GM23338 (cell line): ENCODE results near the gene BEND6. TPM values are rescaled to one million over a fixed set of nuclear protein-coding genes. Genes with fewer than 3 reads are reported as not detected.
A peak's percentile ranks its signal among the peaks of the same experiment; 100 is the strongest.

Experiments used
- ATAC-seq: fragments of 200-7000 bp; cut with Tn5 transposase; 3 replicates; pipeline ENCODE4 v1.9.1; 2020
- DNase-seq: peaks from one replicate; pipeline ENCODE4 v3.0.0-alpha.2; 2015; ENCODE audit warnings: low spot score
- H2AFZ ChIP-seq: fragments of 200-600 bp; sonication (generic); 2 replicates; pipeline ENCODE4 v1.8.0; 2016; ENCODE audit warnings: antibody characterized with exemption, mild to moderate bottlenecking, moderate library complexity
- H3F3A ChIP-seq: fragments of 200-600 bp; sonication (generic); replicated peaks from 2 replicates; pipeline ENCODE4 v1.8.0; 2017; ENCODE audit warnings: antibody characterized with exemption, mixed run types, low read depth
- H3K27ac ChIP-seq: fragments of 200-600 bp; sonication (generic); 2 replicates; pipeline ENCODE4 v1.6.1; 2016; ENCODE audit warnings: low read depth
- H3K27me3 ChIP-seq: fragments of 200-600 bp; sonication (generic); 2 replicates; pipeline ENCODE4 v1.8.0; 2016; ENCODE audit warnings: mild to moderate bottlenecking, mixed run types, moderate library complexity; ENCODE audit not compliant: insufficient read depth
- H3K36me3 ChIP-seq: fragments of 200-600 bp; sonication (generic); 2 replicates; pipeline ENCODE4 v1.8.0; 2016; ENCODE audit warnings: mild to moderate bottlenecking; ENCODE audit not compliant: insufficient read depth
- H3K4me1 ChIP-seq: fragments of 200-600 bp; sonication (generic); 2 replicates; pipeline ENCODE4 v1.8.0; 2016; ENCODE audit warnings: mild to moderate bottlenecking, moderate library complexity; ENCODE audit not compliant: insufficient read depth
- H3K4me2 ChIP-seq: fragments of 200-600 bp; sonication (generic); 2 replicates; pipeline ENCODE4 v1.7.1; 2017; ENCODE audit warnings: mixed run types
- H3K4me3 ChIP-seq: fragments of 200-600 bp; sonication (generic); 2 replicates; pipeline ENCODE4 v1.6.1; 2016; ENCODE audit warnings: mixed run types
- H3K79me2 ChIP-seq: fragments of 200-600 bp; sonication (generic); replicated peaks from 2 replicates; pipeline ENCODE4 v1.8.0; 2017; ENCODE audit warnings: mild to moderate bottlenecking; ENCODE audit not compliant: insufficient read depth
- H3K9me2 ChIP-seq: fragments of 200-600 bp; sonication (generic); 2 replicates; pipeline ENCODE4 v1.8.0; 2017; ENCODE audit not compliant: insufficient read depth
- H4K20me1 ChIP-seq: fragments of 200-600 bp; sonication (generic); replicated peaks from 2 replicates; pipeline ENCODE4 v1.8.0; 2017; ENCODE audit warnings: mild to moderate bottlenecking; ENCODE audit not compliant: insufficient read depth
- H3K27ac Mint-ChIP-seq: 2 replicates; pipeline ENCODE4 v1.8.0; 2020; ENCODE audit warnings: inconsistent platforms, mild to moderate bottlenecking, moderate library complexity, mixed read lengths
- H3K27me3 Mint-ChIP-seq: 3 replicates; pipeline ENCODE4 v1.8.0; 2022; ENCODE audit warnings: low read depth, mild to moderate bottlenecking, moderate library complexity, mixed read lengths, inconsistent platforms; ENCODE audit not compliant: insufficient read depth, poor library complexity
- H3K36me3 Mint-ChIP-seq: 3 replicates; pipeline ENCODE4 v1.8.0; 2021; ENCODE audit warnings: low read depth, mild to moderate bottlenecking, inconsistent platforms, moderate library complexity, mixed read lengths
- H3K4me1 Mint-ChIP-seq: 3 replicates; pipeline ENCODE4 v1.8.0; 2020; ENCODE audit warnings: mild to moderate bottlenecking, inconsistent platforms, mixed read lengths
- H3K4me3 Mint-ChIP-seq: 3 replicates; pipeline ENCODE4 v1.8.0; 2021; ENCODE audit warnings: moderate library complexity, mild to moderate bottlenecking, inconsistent platforms, mixed read lengths
- H3K9me3 Mint-ChIP-seq: 3 replicates; pipeline ENCODE4 v1.8.0; 2020; ENCODE audit warnings: moderate library complexity, mild to moderate bottlenecking, inconsistent platforms, mixed read lengths
- CREB1 ChIP-seq: fragments of 250-450 bp; sonication (Bioruptor Pico); IDR thresholded peaks from 2 replicates; pipeline ENCODE4 v1.5.0; 2020; ENCODE audit warnings: low read depth, mild to moderate bottlenecking, moderate library complexity
- NANOG ChIP-seq: IDR thresholded peaks from 2 replicates; pipeline ENCODE4 v1.6.1; 2016; ENCODE audit warnings: antibody characterized with exemption, borderline replicate concordance
- STAT1 ChIP-seq: IDR thresholded peaks from one replicate; pipeline ENCODE4 v1.6.1; 2016; ENCODE audit warnings: antibody characterized with exemption; ENCODE audit not compliant: unreplicated experiment
- ZNF331 ChIP-seq: fragments of 250-450 bp; sonication (Bioruptor Pico); IDR thresholded peaks from 2 replicates; pipeline ENCODE4 v1.5.0; 2020; ENCODE audit warnings: low read depth, mild to moderate bottlenecking, moderate library complexity
- polyA plus RNA-seq: library from polyadenylated mRNA; unstranded; fragments of >200 nt; fragmentation: Nextera tagmentation; extraction: Ambion mirVana; gene quantifications from 2 replicates; pipeline ENCODE4 v1.2.1, GENCODE V29; 2016
- total RNA-seq: library from RNA; depleted of rRNA; stranded (reverse); fragments of >200 nt; shearing (Covaris generic); gene quantifications from 2 replicates; pipeline ENCODE4 v1.2.3, GENCODE V29; 2014
- TF ChIP-seq, protein P1 (sequence below): IDR thresholded peaks from one replicate; pipeline ENCODE4 v1.6.1; 2018; ENCODE audit warnings: antibody characterized with exemption; ENCODE audit not compliant: unreplicated experiment
- TF ChIP-seq, protein P2 (sequence below): fragments of 250-450 bp; sonication (Bioruptor Pico); IDR thresholded peaks from 2 replicates; pipeline ENCODE4 v1.5.0; 2020; ENCODE audit warnings: mild to moderate bottlenecking, moderate library complexity

The BEND6 gene
- total and polyA plus RNA-seq, 2 experiments from 2014 or later = 6.0 to 6.7 TPM

DNA sequence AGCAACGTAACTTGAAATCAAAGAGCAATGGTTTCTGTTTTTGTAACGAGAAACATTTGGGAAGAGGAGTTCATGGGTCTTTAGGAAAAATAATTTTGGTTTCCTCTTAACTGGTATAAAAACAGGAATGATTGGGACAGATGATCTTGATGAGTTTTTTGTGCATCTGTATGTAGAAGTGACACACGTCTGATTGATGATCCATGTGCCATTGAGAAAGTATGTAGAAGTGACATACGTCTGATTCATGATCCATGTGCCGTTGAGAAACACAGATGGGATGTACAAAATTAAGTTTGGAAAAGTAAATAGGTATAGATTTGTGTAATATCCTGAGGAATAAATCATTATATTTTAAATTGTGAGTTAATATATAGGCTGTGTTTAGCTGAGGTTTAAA lies 93.7 kb downstream of the BEND6 start (continued):
- TF ChIP-seq, protein P1, sequence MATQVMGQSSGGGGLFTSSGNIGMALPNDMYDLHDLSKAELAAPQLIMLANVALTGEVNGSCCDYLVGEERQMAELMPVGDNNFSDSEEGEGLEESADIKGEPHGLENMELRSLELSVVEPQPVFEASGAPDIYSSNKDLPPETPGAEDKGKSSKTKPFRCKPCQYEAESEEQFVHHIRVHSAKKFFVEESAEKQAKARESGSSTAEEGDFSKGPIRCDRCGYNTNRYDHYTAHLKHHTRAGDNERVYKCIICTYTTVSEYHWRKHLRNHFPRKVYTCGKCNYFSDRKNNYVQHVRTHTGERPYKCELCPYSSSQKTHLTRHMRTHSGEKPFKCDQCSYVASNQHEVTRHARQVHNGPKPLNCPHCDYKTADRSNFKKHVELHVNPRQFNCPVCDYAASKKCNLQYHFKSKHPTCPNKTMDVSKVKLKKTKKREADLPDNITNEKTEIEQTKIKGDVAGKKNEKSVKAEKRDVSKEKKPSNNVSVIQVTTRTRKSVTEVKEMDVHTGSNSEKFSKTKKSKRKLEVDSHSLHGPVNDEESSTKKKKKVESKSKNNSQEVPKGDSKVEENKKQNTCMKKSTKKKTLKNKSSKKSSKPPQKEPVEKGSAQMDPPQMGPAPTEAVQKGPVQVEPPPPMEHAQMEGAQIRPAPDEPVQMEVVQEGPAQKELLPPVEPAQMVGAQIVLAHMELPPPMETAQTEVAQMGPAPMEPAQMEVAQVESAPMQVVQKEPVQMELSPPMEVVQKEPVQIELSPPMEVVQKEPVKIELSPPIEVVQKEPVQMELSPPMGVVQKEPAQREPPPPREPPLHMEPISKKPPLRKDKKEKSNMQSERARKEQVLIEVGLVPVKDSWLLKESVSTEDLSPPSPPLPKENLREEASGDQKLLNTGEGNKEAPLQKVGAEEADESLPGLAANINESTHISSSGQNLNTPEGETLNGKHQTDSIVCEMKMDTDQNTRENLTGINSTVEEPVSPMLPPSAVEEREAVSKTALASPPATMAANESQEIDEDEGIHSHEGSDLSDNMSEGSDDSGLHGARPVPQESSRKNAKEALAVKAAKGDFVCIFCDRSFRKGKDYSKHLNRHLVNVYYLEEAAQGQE = no peak
- TF ChIP-seq, protein P2, sequence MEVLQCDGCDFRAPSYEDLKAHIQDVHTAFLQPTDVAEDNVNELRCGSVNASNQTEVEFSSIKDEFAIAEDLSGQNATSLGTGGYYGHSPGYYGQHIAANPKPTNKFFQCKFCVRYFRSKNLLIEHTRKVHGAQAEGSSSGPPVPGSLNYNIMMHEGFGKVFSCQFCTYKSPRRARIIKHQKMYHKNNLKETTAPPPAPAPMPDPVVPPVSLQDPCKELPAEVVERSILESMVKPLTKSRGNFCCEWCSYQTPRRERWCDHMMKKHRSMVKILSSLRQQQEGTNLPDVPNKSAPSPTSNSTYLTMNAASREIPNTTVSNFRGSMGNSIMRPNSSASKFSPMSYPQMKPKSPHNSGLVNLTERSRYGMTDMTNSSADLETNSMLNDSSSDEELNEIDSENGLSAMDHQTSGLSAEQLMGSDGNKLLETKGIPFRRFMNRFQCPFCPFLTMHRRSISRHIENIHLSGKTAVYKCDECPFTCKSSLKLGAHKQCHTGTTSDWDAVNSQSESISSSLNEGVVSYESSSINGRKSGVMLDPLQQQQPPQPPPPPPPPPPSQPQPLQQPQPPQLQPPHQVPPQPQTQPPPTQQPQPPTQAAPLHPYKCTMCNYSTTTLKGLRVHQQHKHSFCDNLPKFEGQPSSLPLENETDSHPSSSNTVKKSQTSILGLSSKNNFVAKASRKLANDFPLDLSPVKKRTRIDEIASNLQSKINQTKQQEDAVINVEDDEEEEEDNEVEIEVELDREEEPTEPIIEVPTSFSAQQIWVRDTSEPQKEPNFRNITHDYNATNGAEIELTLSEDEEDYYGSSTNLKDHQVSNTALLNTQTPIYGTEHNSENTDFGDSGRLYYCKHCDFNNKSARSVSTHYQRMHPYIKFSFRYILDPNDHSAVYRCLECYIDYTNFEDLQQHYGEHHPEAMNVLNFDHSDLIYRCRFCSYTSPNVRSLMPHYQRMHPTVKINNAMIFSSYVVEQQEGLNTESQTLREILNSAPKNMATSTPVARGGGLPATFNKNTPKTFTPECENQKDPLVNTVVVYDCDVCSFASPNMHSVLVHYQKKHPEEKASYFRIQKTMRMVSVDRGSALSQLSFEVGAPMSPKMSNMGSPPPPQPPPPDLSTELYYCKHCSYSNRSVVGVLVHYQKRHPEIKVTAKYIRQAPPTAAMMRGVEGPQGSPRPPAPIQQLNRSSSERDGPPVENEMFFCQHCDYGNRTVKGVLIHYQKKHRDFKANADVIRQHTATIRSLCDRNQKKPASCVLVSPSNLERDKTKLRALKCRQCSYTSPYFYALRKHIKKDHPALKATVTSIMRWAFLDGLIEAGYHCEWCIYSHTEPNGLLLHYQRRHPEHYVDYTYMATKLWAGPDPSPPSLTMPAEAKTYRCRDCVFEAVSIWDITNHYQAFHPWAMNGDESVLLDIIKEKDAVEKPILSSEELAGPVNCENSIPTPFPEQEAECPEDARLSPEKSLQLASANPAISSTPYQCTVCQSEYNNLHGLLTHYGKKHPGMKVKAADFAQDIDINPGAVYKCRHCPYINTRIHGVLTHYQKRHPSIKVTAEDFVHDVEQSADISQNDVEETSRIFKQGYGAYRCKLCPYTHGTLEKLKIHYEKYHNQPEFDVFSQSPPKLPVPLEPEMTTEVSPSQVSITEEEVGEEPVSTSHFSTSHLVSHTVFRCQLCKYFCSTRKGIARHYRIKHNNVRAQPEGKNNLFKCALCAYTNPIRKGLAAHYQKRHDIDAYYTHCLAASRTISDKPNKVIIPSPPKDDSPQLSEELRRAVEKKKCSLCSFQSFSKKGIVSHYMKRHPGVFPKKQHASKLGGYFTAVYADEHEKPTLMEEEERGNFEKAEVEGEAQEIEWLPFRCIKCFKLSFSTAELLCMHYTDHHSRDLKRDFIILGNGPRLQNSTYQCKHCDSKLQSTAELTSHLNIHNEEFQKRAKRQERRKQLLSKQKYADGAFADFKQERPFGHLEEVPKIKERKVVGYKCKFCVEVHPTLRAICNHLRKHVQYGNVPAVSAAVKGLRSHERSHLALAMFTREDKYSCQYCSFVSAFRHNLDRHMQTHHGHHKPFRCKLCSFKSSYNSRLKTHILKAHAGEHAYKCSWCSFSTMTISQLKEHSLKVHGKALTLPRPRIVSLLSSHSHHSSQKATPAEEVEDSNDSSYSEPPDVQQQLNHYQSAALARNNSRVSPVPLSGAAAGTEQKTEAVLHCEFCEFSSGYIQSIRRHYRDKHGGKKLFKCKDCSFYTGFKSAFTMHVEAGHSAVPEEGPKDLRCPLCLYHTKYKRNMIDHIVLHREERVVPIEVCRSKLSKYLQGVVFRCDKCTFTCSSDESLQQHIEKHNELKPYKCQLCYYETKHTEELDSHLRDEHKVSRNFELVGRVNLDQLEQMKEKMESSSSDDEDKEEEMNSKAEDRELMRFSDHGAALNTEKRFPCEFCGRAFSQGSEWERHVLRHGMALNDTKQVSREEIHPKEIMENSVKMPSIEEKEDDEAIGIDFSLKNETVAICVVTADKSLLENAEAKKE (CRISPR knock-in tag) = no peak

DNA sequence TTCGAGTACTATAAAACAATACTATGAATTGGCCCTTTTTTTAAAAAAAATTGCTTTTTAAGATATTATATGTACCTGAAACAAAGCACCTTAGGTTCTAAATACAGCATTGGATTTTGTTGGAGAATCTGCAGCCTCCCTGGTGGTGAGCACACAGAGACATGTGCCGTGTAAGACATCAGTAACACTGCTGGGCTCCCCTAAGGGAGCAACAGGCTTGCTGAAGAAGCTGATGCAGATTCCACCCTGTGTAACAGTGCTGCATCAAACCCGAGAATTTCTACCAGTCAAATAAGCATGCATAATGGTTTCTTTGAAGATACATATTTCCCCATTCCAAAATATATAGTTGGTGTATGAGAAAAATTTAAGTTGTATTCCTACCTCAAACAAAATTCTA lies 108.9 kb downstream of the BEND6 start:
- Histone ChIP-seq H3K4me1 (no peaks in the 10 kb centered on the region), H3K27ac (no peak overlapping the region), H3K4me2 (no peak overlapping the region), H3F3A (no peaks in the 10 kb centered on the region), H2AFZ (no peak overlapping the region), H3K79me2 (no peaks in the 10 kb centered on the region), H3K4me3 (no peak overlapping the region), H3K27me3 (no peaks in the 10 kb centered on the region), H3K9me2 (no peaks in the 10 kb centered on the region), H3K36me3 (no peaks in the 10 kb centered on the region; the same call in 1 of the 2 replicates), H4K20me1 (0 out of 2 replicates have a peak, but pooled peaks cover 3% of the 10 kb centered on the region)
- Mint-ChIP-seq H3K36me3 (peaks cover 19% of the 10 kb centered on the region; the same call in 2 of the 3 replicates), H3K4me1 (no peaks in the 10 kb centered on the region), H3K9me3 (no peaks in the 10 kb centered on the region), H3K27ac (no peak overlapping the region), H3K4me3 (no peak overlapping the region), H3K27me3 (peaks cover 2% of the 10 kb centered on the region)
- ATAC-seq (peak; percentile 55), DNase-seq (no peak)
- TF ChIP-seq ZNF331 (CRISPR knock-in tag) (no peak), STAT1 (no peak), CREB1 (no peak), NANOG (no peak)
- TF ChIP-seq, protein P2 (CRISPR knock-in tag) = no peak
